ENCODE results near the gene TRAPPC3L. TPM values are rescaled to one million over a fixed set of nuclear protein-coding genes. Genes with fewer than 3 reads are reported as not detected.

The TRAPPC3L gene
- total RNA-seq, 4 donors from 2014 or later = not detected

DNA sequence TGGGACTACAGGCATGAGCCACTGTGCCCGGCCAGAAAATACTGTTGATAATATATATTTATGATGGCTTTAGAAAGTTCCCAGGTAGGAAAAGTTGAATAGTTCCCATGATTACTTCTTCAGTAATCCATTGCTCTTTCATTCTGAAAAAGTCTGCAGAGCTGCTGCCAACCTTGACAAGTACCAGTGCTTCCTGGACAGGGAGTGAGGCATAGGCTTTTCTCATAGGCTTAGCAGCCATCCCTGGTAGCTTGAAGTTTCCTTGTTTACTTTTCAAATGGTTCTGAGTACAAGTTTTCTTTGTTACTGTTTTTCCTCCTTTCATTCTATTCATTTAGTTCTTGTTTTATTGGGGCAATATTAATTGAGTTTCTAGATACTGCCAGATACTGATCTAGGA is 33.7 kb upstream of the TRAPPC3L start:
- peaks cover under 1% of the 10 kb centered on the region for H3K4me1 ChIP-seq
- no peak overlapping the region for H3K27ac ChIP-seq
- TF ChIP-seq EP300 (IDR thresholded peaks at IDR 0.05) (no peak), POLR2A (IDR thresholded peaks at IDR 0.05) (no peak)
- TF ChIP-seq, protein P1, sequence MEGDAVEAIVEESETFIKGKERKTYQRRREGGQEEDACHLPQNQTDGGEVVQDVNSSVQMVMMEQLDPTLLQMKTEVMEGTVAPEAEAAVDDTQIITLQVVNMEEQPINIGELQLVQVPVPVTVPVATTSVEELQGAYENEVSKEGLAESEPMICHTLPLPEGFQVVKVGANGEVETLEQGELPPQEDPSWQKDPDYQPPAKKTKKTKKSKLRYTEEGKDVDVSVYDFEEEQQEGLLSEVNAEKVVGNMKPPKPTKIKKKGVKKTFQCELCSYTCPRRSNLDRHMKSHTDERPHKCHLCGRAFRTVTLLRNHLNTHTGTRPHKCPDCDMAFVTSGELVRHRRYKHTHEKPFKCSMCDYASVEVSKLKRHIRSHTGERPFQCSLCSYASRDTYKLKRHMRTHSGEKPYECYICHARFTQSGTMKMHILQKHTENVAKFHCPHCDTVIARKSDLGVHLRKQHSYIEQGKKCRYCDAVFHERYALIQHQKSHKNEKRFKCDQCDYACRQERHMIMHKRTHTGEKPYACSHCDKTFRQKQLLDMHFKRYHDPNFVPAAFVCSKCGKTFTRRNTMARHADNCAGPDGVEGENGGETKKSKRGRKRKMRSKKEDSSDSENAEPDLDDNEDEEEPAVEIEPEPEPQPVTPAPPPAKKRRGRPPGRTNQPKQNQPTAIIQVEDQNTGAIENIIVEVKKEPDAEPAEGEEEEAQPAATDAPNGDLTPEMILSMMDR (IDR thresholded peaks at IDR 0.05) = no peak
- H3K36me3 ChIP-seq = peaks cover 27% of the 10 kb centered on the region
- DNase-seq (ENCODE audit: low spot score in 2 of 2) = no peak
- H3K9me3 ChIP-seq = no peaks in the 10 kb centered on the region
- WGBS = 64% methylated on average over 1 of the region's 1 CpG
- no peak overlapping the region for H3K4me3 ChIP-seq
- no peaks in the 10 kb centered on the region for H3K27me3 ChIP-seq

DNA sequence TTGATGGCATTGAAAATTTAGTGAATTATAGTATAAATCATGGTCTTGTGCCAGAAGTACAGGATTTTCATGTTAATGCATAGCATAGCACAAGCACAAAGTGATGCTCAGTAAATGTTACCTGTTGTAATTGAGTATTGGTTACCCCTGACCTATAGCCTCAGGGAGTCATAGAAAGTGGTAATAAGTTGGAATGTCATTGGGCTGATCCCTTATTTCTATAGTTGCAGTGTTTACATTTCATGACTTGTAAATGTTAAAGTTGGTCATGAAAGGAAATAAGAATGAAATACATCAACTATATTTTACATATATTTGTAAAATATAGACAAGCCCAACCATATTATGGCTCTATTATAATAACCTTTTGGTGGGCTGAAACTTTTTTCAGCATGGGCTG is 32.9 kb upstream of the TRAPPC3L start:
- H3K27ac ChIP-seq = no peak overlapping the region
- H3K27me3 ChIP-seq = no peaks in the 10 kb centered on the region
- H3K36me3 ChIP-seq = peaks cover 23% of the 10 kb centered on the region
- no peaks in the 10 kb centered on the region for H3K9me3 ChIP-seq
- H3K4me3 ChIP-seq = no peak overlapping the region
- TF ChIP-seq POLR2AphosphoS5 (IDR thresholded peaks at IDR 0.05) = no peak
- TF ChIP-seq, protein P1 (IDR thresholded peaks at IDR 0.05) = no peak
- no peak for TF ChIP-seq EP300 (IDR thresholded peaks at IDR 0.05)
- no peak for TF ChIP-seq POLR2A (IDR thresholded peaks at IDR 0.05)
- DNase-seq (ENCODE audit: low spot score in 2 of 2) = no peak
- peaks cover 8% of the 10 kb centered on the region for H3K4me1 ChIP-seq

DNA sequence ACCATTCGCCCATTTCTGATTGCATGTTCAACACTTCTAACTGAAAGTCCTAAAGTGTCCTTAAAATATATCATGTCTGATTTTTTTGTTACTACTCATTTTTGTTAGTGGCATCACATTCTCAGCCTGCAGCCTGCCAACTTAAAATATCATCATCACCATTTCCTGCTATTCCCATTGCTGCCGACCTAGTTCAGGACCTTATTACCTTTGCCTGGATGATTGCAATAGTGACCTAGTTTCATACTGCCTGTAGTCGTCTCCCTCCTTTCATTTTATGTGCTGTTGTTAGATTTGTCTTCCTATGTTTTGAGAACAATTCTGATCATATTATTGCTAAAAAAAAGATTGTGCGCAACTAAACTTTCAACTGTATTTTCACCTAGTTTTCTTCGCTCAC is 32.0 kb upstream of the TRAPPC3L start:
- TF ChIP-seq EP300 (IDR thresholded peaks at IDR 0.05) = no peak
- TF ChIP-seq POLR2AphosphoS5 (IDR thresholded peaks at IDR 0.05) = no peak
- no peak for TF ChIP-seq POLR2A (IDR thresholded peaks at IDR 0.05)
- TF ChIP-seq, protein P1 (IDR thresholded peaks at IDR 0.05) = no peak
- no peak for DNase-seq (ENCODE audit: low spot score in 2 of 2)
- H3K36me3 ChIP-seq = peaks cover 18% of the 10 kb centered on the region
- WGBS = 92% methylated on average over 5 of the region's 5 CpGs
- peaks cover 17% of the 10 kb centered on the region for H3K4me1 ChIP-seq
- H3K27ac ChIP-seq = no peak overlapping the region
- no peaks in the 10 kb centered on the region for H3K27me3 ChIP-seq
- H3K9me3 ChIP-seq = no peaks in the 10 kb centered on the region
- no peak overlapping the region for H3K4me3 ChIP-seq

DNA sequence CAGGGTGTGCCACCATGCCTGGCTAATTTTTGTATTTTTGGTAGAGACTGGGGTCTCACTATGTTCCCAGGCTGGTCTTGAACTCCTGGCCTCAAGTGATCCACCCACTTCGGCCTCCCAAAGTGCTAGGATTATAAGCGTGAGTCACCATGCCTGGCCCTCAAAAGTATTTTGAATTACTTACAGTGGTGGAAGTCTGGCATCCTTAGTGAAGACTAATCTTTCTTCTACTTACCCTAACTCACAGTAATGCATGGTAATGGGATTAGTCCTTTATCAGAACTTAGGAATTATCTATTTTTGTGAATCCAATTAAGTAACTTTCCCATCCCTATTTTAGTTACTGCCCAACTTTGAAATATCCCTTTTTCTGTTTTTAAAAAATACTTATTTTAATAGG is 29.7 kb upstream of the TRAPPC3L start:
- H3K27me3 ChIP-seq = no peaks in the 10 kb centered on the region
- H3K4me1 ChIP-seq = peaks cover 26% of the 10 kb centered on the region
- no peaks in the 10 kb centered on the region for H3K9me3 ChIP-seq
- H3K4me3 ChIP-seq = no peak overlapping the region
- H3K36me3 ChIP-seq = peaks cover 16% of the 10 kb centered on the region
- H3K27ac ChIP-seq = no peak overlapping the region
- TF ChIP-seq, protein P1 (IDR thresholded peaks at IDR 0.05) = no peak
- no peak for DNase-seq (ENCODE audit: low spot score in 2 of 2)
- 88% methylated on average over 2 of the region's 2 CpGs for WGBS

DNA sequence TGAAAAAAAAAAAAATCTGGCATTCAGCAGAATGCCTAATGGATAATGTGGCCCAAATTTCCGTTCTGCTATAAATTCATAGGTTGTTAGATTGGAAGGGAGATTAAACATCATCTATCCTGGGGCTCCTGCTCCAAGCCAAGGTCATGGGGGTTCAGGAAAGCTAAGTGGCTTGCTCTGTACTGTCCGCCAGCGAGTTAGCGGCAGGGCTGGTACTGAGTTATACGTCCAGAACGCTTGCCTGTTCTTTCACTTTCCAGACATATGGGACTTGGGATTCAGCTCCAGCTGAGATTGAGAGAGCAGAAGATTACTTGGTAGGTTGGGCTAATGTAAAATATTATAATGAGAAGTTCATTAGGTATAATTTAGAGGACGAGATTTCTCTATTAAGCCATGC is 26.7 kb upstream of the TRAPPC3L start:
- no peak for DNase-seq (ENCODE audit: low spot score in 2 of 2)
- Histone ChIP-seq H3K4me3 (peak overlapping the region; percentile 59), H3K4me1 (peaks cover 35% of the 10 kb centered on the region), H3K27me3 (no peaks in the 10 kb centered on the region), H3K27ac (peak overlapping the region; percentile 94), H3K36me3 (peaks cover 14% of the 10 kb centered on the region), H3K9me3 (no peaks in the 10 kb centered on the region)
- WGBS = 5% methylated on average over 7 of the region's 7 CpGs
- TF ChIP-seq POLR2A (IDR thresholded peaks at IDR 0.05) (no peak), EP300 (IDR thresholded peaks at IDR 0.05) (no peak), POLR2AphosphoS5 (IDR thresholded peaks at IDR 0.05) (no peak)
- TF ChIP-seq, protein P1 (IDR thresholded peaks at IDR 0.05) = no peak
